Activated CD4-positive, alpha-beta T cell treated with anti-CD3 and anti-CD28 coated beads, Interleukin-2, amount 50 U/mL, for 24 hours (primary cell): ENCODE measurements around the gene CIDEB.

ENCODE experiments used
- DNase-seq, 2 donors: peaks; one replicate each; pipeline ENCODE4 v3.0.0-alpha.2; 2020; ENCODE audit warnings: low read depth in 1 of 2, low spot score in 1 of 2

Gene CIDEB

DNA sequence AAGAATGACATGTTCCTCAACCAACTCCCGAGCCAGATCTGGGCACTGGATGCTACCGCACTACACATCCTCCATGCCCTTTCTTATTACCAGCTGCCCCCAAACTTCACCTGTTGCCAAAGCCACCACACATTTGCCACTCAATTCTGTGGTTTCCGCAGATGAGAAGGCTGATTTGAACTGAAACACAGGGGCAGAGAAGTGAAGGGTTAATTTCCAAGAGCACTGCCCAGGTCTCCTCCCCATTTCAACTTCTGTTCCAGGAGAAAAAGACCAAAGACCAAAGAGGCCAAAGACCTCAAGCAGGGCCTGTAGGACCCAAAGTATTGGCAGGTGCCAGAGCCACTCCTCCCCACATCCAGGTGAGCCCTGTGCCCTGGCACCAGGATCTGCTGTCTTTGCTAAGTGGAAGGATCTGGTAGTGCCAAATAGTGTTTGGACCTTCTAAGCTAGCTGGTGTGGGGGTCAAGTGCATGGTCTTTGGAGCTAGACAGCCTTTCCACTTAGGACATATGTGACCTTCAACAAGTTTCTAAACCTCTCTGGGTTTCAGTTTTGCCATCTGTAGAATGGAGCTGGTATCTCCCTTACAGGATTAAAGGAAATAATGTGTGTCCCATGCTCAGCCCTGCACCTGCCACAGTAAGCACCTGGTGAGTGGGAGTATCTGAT is 16.2 kb downstream of the CIDEB start:
- no peak for DNase-seq

- DNase-seq: no peak
Observed at GRCh38 chr14:24290746-24291145, 17.0 kb downstream of the CIDEB start.

DNA sequence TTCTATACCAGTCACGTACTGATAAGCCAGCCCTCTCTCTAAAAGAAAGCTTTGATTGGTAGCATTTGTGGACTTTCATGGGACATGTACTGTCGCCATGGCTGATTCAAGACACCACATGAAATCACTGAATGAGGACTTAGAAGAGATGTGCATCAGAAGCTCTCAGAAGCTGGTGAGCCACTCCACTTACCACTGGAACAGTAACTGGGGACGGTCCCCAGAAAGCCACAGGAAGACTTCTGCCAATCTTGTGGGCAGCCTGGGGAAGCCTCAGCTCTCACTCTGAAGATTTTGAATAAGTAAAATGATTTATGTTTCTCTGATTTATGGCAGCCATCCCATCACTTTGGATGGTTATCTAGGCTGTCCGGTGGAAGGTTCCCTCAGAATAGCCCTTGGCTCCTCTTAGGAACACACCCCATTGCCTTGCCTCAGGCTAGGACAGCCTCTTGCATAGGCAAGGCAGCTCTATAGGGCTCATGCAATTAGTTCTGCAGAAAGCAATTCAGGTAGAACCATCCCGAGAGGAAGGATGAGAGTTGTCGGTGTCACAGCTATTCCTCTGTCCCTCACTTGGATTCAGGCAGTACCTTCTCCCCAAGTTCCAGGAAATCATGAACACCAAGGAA is 18.0 kb downstream of the CIDEB start:
- DNase-seq: peak in 1 of 2 donors; percentile 58

GRCh38 chr14:24286996-24287395 is 20.8 kb downstream of the CIDEB start:
- DNase-seq: no peak

DNA sequence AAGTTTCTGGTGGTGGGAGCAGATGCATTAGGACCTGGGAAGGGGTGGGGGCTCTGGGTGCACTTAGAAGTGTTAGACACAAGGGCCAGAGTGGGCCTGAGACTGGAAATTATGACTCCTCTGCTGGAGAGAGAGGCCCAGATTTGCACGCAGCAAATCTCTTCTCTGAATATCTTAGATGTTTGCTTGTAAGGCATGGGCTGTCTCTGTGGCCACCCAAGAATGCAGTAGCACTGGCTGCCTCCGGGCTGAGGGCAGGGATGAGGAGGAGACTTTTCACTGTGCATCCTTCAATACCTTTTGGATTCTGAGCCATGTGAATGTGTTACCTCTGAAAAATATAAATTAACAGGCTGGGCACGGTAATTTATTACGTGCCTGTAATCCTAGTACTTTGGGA is 22.4 kb downstream of the CIDEB start:
- DNase-seq: no peak

DNA sequence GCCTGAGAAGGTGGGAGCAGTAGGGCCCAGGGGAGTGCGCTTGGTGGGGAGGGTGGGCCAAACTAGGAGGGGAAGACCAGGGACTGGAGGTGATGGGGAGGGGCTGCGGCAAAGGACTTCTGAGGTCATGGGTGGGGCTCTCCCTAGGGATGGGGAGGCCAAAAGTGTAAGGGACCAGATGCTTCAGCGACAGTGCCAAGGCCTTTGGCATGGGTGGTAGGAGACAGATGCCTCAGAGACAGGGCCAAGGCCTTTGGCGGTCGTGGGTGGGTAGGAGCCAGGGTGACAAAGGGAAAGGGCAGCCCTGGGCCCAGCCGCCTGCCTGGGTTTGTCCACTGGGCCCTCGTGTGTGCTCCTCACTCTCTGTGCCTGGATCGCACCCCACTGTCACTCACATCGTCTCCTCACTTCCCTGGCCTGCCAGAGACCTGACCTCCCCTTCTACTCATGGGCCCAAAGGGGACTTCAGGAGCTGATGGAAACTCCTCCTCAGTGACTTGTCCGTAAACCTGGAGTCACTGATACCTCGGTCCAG is 23.2 kb downstream of the CIDEB start:
- no peak for DNase-seq

DNA sequence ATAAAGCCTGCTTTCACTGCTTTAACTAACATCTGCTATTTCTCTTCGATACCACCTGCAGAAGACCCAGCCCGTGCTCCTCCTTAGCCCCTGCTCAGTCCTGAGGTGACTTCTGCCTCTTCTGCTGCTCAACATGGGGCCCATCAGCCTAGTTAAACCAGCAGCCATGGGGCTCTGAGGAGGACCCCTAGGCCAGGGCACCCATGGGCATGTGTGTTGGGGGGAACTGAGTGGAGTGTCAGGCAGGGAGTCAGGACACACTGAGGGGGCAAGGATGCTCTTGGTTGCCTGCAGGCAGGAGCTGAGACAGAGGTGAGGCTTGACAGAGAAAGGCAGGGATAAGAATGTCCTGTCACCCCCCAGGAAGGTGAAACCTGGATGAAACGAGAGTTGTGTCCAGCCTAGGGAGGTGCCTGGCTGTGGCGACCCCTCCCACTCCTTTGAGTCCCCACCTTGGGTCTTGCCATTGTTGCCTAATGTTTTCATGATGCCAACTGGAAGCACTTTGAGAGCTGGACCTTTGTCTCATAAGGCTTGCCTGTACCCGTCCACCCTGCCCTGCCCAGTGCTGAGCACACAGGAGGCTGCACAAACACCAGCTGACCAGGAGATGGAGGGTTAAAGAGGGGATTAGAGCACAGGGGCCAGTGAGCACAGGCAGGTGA is 23.8 kb downstream of the CIDEB start:
- no peak for DNase-seq

GRCh38 chr14:24282736-24283135 is 25.0 kb downstream of the CIDEB start:
- DNase-seq: no peak

GRCh38 chr14:24281636-24282035 is 26.1 kb downstream of the CIDEB start:
- no peak for DNase-seq

- DNase-seq: no peak
Observed at GRCh38 chr14:24280797-24281460, 26.8 kb downstream of the CIDEB start.

- DNase-seq: peak; percentile 10 to 54
Observed at GRCh38 chr14:24279301-24280186, 28.2 kb downstream of the CIDEB start.

- DNase-seq: no peak
Observed at GRCh38 chr14:24278424-24278823, 29.4 kb downstream of the CIDEB start.

DNA sequence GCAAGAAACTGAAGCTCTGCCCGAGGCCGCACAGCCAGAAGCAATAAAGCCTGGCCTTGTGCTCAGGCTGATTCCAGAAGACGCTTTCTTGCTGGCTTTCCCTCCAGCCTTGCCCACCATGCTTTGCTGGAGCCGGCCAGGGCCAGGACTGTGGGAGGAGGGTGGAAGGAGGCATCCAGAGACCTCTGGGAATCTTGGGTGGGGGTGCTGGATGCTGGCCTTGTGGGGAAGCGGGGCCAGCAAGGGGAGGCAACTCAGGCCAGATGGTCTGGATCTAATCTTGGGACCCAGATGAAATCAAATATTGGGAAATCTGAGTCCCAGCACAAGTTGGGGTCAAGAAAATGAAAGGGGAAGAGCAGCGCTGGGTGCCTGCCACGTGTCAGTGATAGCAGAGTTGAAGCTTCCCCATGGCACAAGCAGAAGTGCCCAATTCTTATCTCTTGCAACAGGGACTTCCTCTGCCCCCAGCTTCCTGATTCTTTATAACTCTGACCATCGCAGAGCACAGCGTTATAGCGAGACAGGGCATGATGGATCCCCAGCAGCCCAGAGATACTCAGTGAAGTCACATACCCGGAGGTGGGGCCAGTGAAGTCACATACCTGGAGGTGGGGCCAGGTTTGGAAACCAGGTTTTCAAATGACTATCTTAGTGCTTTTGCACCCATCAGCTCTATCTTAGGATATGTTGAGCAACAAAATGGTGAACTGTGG is 30.0 kb downstream of the CIDEB start:
- no peak for DNase-seq

GRCh38 chr14:24277071-24277470 is 30.7 kb downstream of the CIDEB start:
- DNase-seq: no peak

DNA sequence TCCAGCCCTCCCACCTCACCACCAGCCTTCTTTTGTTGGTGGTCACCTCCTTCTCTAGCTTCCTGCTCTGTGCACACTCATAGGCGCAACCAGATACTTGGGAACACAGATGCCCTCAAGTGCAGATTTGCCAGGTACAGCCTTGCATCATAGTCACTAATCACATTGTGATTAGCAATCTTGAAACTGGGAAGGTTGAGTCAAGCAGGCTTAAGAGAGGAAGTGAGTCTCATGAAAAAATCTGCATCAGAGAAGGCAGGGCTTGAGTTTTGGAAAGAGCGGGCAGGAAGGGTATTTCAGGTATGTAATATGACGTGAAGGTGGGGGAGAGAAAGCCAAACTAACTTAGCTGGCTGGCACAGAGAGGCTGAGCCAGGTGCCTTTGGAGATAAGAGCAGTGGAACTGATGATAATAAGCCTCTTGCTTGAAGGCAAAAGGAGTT is 33.7 kb downstream of the CIDEB start:
- DNase-seq: peak; percentile 21 to 73

DNA sequence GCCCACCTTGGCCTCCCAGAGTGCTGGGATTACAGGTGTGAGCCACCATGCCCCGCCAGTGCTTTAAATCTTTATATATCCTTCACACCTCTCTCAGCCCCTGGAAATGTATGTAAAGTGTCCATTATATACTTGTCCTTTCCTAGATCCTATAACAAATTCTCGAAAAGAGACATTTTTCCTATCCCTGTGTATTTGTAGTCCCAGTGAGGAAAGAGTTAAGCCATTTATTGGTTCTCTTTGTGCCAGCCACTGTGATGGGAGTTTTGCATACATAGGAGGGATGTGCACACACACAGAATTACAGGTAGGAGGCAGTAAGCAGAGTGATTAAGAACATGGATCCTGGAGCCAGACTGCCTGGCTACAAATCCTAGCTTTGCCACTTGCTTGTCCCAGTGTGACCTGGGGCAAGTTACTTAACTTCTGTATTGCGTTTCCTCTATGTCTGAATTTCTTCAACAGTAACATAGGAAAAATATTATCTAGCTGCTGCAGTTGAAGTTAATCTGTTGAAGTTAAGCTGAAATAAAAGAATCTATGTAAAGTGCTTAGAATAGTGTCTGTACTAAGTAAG is 34.3 kb downstream of the CIDEB start:
- no peak for DNase-seq

GRCh38 chr14:24272467-24272866 is 35.3 kb downstream of the CIDEB start:
- no peak for DNase-seq

DNA sequence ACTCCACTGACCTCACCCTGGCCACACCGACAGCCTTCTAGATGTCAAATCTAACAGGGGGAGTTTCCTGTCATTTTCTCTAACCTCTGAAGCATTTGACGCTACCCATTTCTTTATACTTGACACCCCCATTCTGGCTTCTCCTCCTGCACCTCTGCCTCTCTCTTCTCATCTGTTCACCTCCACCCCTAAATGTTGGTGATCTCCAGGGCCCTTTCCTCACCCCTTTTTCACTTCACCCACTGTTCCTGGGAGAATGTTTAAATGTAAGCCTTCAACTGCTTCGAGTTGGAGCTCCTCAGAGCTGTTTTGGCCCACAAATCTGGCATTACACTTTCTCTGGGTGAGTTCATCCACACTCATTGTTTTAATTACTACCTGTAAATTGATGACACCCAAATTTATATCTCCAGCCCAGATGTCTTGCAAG is 35.9 kb downstream of the CIDEB start:
- no peak for DNase-seq

- peak; percentile 66 to 80 for DNase-seq
Observed at GRCh38 chr14:24271134-24271833, 36.5 kb downstream of the CIDEB start, which contains the start of gene RABGGTA. TSS of gene RABGGTA (minus strand) at chr14:24271597. CDS start at chr14:24271115, 482 bp downstream.
